Spleen (tissue), 7 donors: ENCODE measurements around the gene CSNK2A1.

Source experiments
- CTCF ChIP-seq, 11 experiments: fragments of 200-600 bp in 7 of 11; fragments of 450-650 bp in 4 of 11; sonication (generic) in 4 of 11; IDR thresholded peaks in 8 of 11; conservative IDR thresholded peaks in 3 of 11; 1 replicate in 7 of 11; 2 replicates in 4 of 11; pipeline versions ENCODE4 v1.4.0 to v1.8.0; 2016 to 2021; ENCODE audit warnings: antibody characterized with exemption in 11 of 11, inconsistent platforms in 4 of 11, mild to moderate bottlenecking in 1 of 11
- POLR2A ChIP-seq, 3 donors: fragments of 450-650 bp; IDR thresholded peaks; one replicate each; pipeline ENCODE4 v1.5.1; 2017; ENCODE audit warnings: antibody characterized with exemption in 3 of 3, mild to moderate bottlenecking in 1 of 3
- donor health status: DM: no; HTN: no; CAD: no; lungs with moderate emphysema.
- donor health status: DM: no; HTN: no; CAD: no.
- donor health status: DM: no; HTN: no; CAD: no.

- no peak for TF ChIP-seq CTCF (IDR thresholded peaks at IDR 0.05 in 8 of 11, conservative IDR thresholded peaks at IDR 0.05 in 3 of 11)
- TF ChIP-seq POLR2A (IDR thresholded peaks at IDR 0.05) = no peak
Measured at GRCh38 chr20:544153-544725, 649 bp upstream of the CSNK2A1 start.
